Activated CD4-positive, alpha-beta memory T cell treated with anti-CD3 and anti-CD28 coated beads for 36 hours (primary cell): ENCODE measurements around the gene PRDX3. TPM values are rescaled to one million over a fixed set of nuclear protein-coding genes. Genes with fewer than 3 reads are reported as not detected.

ENCODE experiments used
- CTCF ChIA-PET: fragments of 350-600 bp; sonication (Branson Sonifier 250); formaldehyde crosslinking; loops from one replicate; lab custom pipeline; 2021; ENCODE audit warnings: antibody characterized with exemption, inconsistent platforms; lab: Charles Lee
- POLR2A ChIA-PET: fragments of 350-600 bp; sonication (Branson Sonifier 250); formaldehyde crosslinking; loops from one replicate; lab custom pipeline; 2021; ENCODE audit warnings: antibody characterized with exemption; lab: Charles Lee
- DNase-seq: peaks from one replicate; pipeline ENCODE4 v3.0.0-alpha.2; 2020
- H3K27ac Mint-ChIP-seq: one replicate; pipeline ENCODE4 v1.8.0; 2021; ENCODE audit warnings: mixed read lengths
- H3K27me3 Mint-ChIP-seq: one replicate; pipeline ENCODE4 v1.8.0; 2021; ENCODE audit warnings: mixed read lengths
- H3K36me3 Mint-ChIP-seq: one replicate; pipeline ENCODE4 v1.8.0; 2021; ENCODE audit warnings: mixed read lengths
- H3K4me1 Mint-ChIP-seq: one replicate; pipeline ENCODE4 v1.8.0; 2021; ENCODE audit warnings: low read depth, mixed read lengths
- H3K4me3 Mint-ChIP-seq: one replicate; pipeline ENCODE4 v1.8.0; 2021; ENCODE audit warnings: mild to moderate bottlenecking, mixed read lengths
- H3K9me3 Mint-ChIP-seq: one replicate; pipeline ENCODE4 v1.8.0; 2021; ENCODE audit warnings: mixed read lengths
- intact Hi-C: fragments of 100-400 bp; cut with micrococcal nuclease; formaldehyde crosslinking; loops from one replicate; pipeline ENCODE4 v1.15.1; 2023
- total RNA-seq, 2 experiments: library from RNA; stranded (reverse); gene quantifications; one replicate each; pipeline ENCODE4 v1.2.3, GENCODE V29; 2021

The PRDX3 gene
- total RNA-seq, 2 experiments from 2014 or later = 173 to 182 TPM

- POLR2A ChIA-PET = interaction anchor here (0.6 kb wide), 2 partner anchors 15 to 90 kb away, joined by 3 read pairs; no protein-coding TSS in a partner anchor
- Mint-ChIP-seq H3K4me3 (no peak overlapping the region), H3K4me1 (peaks cover 9% of the 10 kb centered on the region), H3K36me3 (peaks cover 39% of the 10 kb centered on the region), H3K27ac (no peak overlapping the region), H3K9me3 (no peaks in the 10 kb centered on the region), H3K27me3 (no peaks in the 10 kb centered on the region)
- DNase-seq = no peak
- CTCF ChIA-PET = no interaction called here
- intact Hi-C loops = no loop called here
Measured at GRCh38 chr10:119118231-119118630, 60.4 kb downstream of the PRDX3 start.

Other genes with a start within 250 kb of the PRDX3 start
- under 1 TPM; 0.15 to 0.31 TPM for gene NANOS1, start 149.1 kb downstream of the PRDX3 start, total RNA-seq
- 100 to 1,000 TPM; 143 to 148 TPM for gene EIF3A, start 98.0 kb downstream of the PRDX3 start, total RNA-seq
- 10 to 100 TPM; 29.8 to 31.4 TPM for gene DENND10, start 74.7 kb downstream of the PRDX3 start, total RNA-seq
- 10 to 100 TPM; 38.3 to 38.7 TPM for gene SFXN4, start 13.1 kb downstream of the PRDX3 start, total RNA-seq
- 10 to 100 TPM; 22.7 to 23.0 TPM for gene GRK5, start 28.8 kb upstream of the PRDX3 start, total RNA-seq